T-helper 1 cell treated with Interleukin-12 subunit alpha and Interleukin-12 subunit beta and Interleukin-4 antibody, amounts not matched to agents 30 μg/mL and 1 μg/mL, for 36 hours (primary cell): Measurements from ENCODE around the gene OLFM1.

Experiments
- H3K27ac Mint-ChIP-seq: one replicate; pipeline ENCODE4 v1.8.0; 2021; ENCODE audit warnings: mild to moderate bottlenecking, mixed read lengths
- H3K27me3 Mint-ChIP-seq: one replicate; pipeline ENCODE4 v1.8.0; 2021; ENCODE audit warnings: low read depth, mixed read lengths
- H3K36me3 Mint-ChIP-seq: one replicate; pipeline ENCODE4 v1.8.0; 2021; ENCODE audit warnings: low read depth, mixed read lengths
- H3K4me1 Mint-ChIP-seq: one replicate; pipeline ENCODE4 v1.8.0; 2021; ENCODE audit warnings: low read depth, mixed read lengths
- H3K4me3 Mint-ChIP-seq: one replicate; pipeline ENCODE4 v1.8.0; 2021; ENCODE audit warnings: mild to moderate bottlenecking, moderate library complexity, mixed read lengths
- H3K9me3 Mint-ChIP-seq: one replicate; pipeline ENCODE4 v1.8.0; 2021; ENCODE audit warnings: mixed read lengths

The OLFM1 gene

DNA sequence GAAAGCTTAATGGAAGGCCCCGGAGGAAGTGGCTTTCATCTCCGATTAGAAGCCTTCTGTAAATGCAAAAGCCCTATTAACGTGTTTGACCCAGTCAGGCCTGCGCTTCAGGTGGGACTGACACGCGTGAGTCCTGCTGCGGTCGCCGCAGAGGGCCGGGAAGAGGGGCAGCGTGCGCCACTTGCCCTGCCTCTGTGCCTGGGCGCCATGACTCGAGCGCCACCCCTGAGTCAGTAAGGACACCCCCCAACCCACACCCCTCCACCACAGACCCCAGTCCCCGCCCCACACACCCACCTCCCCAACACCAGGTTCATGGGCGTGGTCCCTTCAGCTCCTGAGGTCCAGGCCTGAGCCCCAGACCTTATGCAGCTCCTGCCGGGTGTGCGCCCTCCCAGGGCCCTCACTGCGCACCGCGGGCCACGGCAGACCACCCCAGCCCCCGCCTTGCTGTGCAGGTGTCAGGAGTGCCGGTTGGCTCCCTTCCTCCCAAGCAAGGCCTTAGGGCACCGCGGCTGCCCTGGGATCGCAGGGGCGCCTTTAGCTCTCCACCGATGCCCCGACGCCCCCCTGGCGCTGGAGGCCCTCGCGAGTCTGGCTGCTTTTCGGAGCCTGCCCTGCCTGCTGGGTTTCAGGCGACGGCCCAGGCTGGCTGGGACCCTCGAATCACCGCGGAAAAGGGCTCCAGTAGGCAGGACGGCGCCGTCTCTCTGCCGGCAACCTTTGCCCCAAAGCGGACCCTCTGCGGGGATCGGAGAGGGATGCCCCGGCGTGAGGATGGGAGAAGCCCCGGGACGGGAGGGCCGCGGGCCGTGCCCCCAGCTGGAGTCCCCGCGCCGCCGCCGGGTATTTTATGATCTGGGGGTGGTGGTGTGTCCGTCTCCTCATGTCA, 625 bp upstream of the OLFM1 start:
- H3K27ac Mint-ChIP-seq = no peak overlapping the region
- H3K4me3 Mint-ChIP-seq = no peak overlapping the region
- peaks cover 3% of the 10 kb centered on the region for H3K4me1 Mint-ChIP-seq
- H3K36me3 Mint-ChIP-seq = no peaks in the 10 kb centered on the region
- no peaks in the 10 kb centered on the region for H3K9me3 Mint-ChIP-seq
- H3K27me3 Mint-ChIP-seq = peaks cover 39% of the 10 kb centered on the region

DNA sequence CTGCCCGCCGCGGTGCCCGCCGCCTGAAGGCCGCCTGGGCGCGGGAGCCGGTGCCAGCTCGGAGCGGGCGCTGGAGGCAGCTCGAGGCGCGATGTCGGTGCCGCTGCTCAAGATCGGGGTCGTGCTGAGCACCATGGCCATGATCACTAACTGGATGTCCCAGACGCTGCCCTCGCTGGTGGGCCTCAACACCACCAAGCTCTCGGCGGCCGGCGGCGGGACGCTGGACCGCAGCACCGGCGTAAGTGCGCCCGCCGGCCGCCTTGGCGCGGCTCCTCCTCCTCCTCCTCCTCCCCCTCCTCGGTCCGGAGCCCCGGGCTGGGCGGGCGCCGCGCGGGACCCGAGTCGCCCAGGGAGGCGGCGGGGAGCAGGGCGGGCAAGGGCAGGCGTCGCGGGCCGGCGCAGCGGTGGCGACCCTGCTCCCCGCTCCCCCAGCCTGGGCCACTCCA, 455 bp downstream of the OLFM1 start:
- H3K9me3 Mint-ChIP-seq = no peaks in the 10 kb centered on the region
- H3K27ac Mint-ChIP-seq = no peak overlapping the region
- peaks cover 3% of the 10 kb centered on the region for H3K4me1 Mint-ChIP-seq
- peaks cover 39% of the 10 kb centered on the region for H3K27me3 Mint-ChIP-seq
- no peak overlapping the region for H3K4me3 Mint-ChIP-seq
- H3K36me3 Mint-ChIP-seq = no peaks in the 10 kb centered on the region

DNA sequence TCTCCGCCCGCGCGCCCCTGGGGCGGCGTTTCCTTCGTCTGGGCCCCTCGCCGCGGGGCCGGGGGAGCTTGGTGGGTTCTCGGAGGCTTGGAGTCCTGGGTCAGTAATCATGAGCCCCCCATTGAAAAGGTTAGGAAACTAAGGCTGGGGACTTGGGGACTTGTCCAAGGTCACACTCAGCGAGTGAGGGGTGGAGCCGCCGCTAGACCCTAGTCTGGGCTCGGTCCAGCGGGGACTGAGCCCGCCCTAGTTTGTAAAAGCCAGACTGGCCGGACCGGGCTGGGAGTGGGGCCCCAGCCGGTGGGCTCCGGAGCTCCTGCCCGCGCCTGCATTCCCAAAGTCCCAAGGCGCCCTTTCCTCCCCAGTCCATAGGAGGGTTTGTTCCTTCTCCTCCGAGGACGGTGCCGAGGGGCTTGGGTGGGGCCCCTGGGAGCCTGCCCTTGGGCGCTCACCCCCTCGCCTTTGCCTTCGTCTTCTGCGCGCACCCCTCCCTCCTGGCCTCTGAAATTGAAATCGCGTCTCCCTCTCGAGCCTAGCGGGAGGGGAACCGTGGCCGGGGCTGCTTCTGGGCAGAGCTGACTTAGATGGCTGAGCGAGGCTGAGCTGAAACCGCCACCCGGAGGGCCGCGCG, 995 bp downstream of the OLFM1 start:
- no peak overlapping the region for H3K27ac Mint-ChIP-seq
- H3K9me3 Mint-ChIP-seq = no peaks in the 10 kb centered on the region
- peak overlapping the region; percentile 15 for H3K4me3 Mint-ChIP-seq
- H3K36me3 Mint-ChIP-seq = no peaks in the 10 kb centered on the region
- H3K4me1 Mint-ChIP-seq = peaks cover 3% of the 10 kb centered on the region
- peaks cover 39% of the 10 kb centered on the region for H3K27me3 Mint-ChIP-seq

DNA sequence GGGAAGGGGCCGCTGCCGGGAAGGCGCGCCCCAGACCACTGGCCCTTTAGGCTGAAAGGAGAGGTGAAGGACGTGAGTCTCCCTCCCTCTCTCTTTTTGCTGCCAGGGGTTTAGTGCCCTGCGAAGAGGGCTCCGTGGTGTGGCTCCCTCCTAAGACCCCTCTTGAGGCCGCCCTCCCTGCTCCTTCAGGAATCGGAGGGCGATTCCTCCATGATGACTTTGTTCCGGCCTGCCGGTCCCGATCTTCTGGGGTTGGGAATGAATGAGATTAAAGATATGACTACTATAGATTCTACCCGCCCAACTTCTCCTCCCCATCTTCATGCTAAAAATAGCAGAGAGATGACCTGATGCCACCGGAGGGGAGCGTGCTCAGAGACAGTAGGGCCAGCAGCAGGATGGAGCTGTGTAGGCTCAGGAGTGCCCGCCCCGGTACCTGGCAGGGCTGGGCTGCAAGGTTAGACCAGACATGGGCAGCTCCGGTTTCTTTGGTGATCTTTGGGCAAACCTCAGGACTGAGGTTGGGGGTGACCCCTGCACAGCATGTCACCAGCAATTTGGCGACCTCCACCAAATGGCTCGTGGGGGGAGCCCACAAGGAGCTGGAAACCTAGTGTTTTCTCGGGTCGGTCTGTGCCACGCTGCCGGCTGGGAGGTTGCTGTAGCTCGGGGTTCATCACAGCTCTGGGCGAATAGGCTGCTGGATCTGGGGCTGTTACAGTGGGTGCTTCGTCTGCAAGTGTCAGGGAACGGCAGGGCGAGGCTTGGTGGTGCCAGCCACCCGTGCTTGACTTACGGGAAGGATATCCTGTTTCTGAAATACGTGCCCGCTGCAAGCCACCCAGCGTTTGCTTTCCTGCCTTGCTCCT, 1.7 kb downstream of the OLFM1 start:
- peaks cover 39% of the 10 kb centered on the region for H3K27me3 Mint-ChIP-seq
- H3K27ac Mint-ChIP-seq = no peak overlapping the region
- peak overlapping the region; percentile 8 for H3K4me3 Mint-ChIP-seq
- H3K4me1 Mint-ChIP-seq = peaks cover 4% of the 10 kb centered on the region
- no peaks in the 10 kb centered on the region for H3K9me3 Mint-ChIP-seq
- H3K36me3 Mint-ChIP-seq = no peaks in the 10 kb centered on the region

DNA sequence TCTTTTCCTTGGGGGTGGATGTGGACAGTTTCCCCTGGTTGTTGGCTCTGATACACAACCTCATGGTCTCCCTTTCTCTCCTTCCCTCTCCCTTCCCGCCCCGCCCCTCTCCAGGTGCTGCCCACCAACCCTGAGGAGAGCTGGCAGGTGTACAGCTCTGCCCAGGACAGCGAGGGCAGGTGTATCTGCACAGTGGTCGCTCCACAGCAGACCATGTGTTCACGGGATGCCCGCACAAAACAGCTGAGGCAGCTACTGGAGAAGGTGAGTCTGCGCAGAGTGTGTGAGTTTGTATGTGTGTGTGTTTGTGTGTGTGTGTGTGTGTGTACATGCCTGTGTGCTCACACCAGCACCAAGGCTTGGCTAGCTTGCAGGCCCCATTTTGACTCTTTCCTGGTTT, 2.6 kb downstream of the OLFM1 start:
- Mint-ChIP-seq H3K27me3 (peaks cover 39% of the 10 kb centered on the region), H3K4me3 (no peak overlapping the region), H3K36me3 (no peaks in the 10 kb centered on the region), H3K27ac (no peak overlapping the region), H3K9me3 (no peaks in the 10 kb centered on the region), H3K4me1 (peaks cover 4% of the 10 kb centered on the region)

DNA sequence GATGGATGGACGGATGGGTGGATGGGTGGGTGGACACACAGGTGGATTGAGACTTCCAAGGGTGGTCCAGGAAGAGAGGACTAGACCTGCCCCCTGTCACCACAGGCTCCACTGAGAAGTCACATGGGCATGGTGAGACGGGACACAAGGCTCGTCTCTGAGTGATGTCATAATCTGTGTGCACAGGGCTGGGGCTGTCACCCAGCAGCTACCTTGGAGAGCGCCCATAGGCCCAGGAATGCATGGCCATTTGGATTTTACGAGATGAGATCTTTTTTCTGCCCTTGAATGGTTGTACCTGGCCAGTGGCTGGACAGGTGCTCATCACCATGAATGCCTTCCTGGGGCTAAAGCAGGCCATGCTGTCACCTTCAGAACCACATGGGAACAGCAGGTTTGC, 3.1 kb downstream of the OLFM1 start:
- Mint-ChIP-seq H3K27me3 (peaks cover 35% of the 10 kb centered on the region), H3K27ac (no peak overlapping the region), H3K4me3 (no peak overlapping the region), H3K4me1 (peaks cover 4% of the 10 kb centered on the region), H3K36me3 (no peaks in the 10 kb centered on the region), H3K9me3 (no peaks in the 10 kb centered on the region)

DNA sequence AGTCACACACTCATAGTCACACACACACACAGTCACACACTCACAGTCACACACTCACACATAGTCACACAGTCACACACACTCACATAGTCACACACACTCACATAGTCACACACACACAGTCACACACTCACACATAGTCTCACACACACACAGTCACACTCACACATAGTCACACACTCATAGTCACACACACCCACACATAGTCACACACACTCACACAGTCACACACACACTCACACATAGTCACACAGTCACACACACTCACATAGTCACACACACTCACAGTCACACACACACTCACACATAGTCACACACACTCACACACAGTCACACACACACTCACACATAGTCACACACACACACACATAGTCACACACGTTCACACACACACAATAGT, 4.1 kb downstream of the OLFM1 start:
- no peak overlapping the region for H3K27ac Mint-ChIP-seq
- H3K9me3 Mint-ChIP-seq = no peaks in the 10 kb centered on the region
- H3K36me3 Mint-ChIP-seq = no peaks in the 10 kb centered on the region
- peaks cover 25% of the 10 kb centered on the region for H3K27me3 Mint-ChIP-seq
- no peak overlapping the region for H3K4me3 Mint-ChIP-seq
- peaks cover 1% of the 10 kb centered on the region for H3K4me1 Mint-ChIP-seq

DNA sequence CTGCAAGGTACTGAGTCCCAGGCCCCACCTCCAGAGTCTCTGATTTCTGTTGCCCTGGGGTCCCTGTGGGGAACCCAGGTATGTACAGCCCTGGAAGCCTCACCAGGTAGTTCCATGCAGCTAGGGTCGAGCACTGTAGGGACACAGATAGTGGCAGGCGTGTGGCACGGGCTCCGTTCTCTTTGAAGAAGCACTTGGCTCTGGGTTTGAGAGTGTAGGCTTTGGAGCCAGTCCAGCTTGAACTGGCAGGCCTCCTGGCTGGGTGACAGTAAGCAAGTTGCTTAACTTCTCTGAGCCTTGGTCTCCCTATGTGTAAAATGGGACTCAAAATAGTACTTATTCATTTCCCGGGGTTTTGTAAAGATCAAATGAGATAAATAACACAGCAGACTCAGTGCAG, 5.6 kb downstream of the OLFM1 start:
- peaks cover 24% of the 10 kb centered on the region for H3K27me3 Mint-ChIP-seq
- H3K4me3 Mint-ChIP-seq = no peak overlapping the region
- peaks cover 1% of the 10 kb centered on the region for H3K4me1 Mint-ChIP-seq
- no peak overlapping the region for H3K27ac Mint-ChIP-seq
- no peaks in the 10 kb centered on the region for H3K36me3 Mint-ChIP-seq
- no peaks in the 10 kb centered on the region for H3K9me3 Mint-ChIP-seq

DNA sequence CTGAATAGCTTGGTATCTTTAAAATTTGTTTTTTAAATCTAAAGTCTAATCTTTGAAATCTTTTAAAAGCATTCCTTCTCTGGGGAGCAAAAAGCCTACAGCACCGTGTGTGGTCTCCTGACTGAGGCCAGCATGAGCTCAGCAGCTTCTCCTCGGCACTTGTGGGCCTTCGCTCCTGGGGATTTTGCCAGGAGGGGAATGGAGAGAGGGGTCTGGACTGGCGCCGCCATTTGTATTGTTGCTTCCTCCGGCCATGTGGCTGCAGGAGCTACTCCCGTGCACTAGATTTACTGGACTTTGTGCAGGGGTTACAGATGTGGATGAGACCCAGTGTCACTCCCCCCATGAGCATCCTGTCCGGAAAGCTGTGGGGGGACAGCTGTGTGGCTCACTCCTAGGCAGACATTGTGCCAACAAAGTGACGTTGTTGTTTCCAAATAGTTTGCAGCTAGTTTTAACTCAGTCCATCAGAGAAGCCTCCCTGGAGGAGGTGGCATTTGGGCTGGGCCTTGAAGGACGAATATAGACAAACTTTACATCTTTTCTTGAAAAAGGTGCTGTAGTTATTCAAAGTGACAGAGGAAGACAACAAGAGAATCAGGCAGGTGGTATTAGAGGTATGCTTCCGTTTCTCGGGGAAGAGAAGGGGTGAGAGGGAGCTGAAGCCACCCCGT, 6.6 kb downstream of the OLFM1 start:
- Mint-ChIP-seq H3K27ac (no peak overlapping the region), H3K9me3 (no peaks in the 10 kb centered on the region), H3K36me3 (no peaks in the 10 kb centered on the region), H3K4me3 (no peak overlapping the region), H3K4me1 (peaks cover 1% of the 10 kb centered on the region), H3K27me3 (peaks cover 20% of the 10 kb centered on the region)

DNA sequence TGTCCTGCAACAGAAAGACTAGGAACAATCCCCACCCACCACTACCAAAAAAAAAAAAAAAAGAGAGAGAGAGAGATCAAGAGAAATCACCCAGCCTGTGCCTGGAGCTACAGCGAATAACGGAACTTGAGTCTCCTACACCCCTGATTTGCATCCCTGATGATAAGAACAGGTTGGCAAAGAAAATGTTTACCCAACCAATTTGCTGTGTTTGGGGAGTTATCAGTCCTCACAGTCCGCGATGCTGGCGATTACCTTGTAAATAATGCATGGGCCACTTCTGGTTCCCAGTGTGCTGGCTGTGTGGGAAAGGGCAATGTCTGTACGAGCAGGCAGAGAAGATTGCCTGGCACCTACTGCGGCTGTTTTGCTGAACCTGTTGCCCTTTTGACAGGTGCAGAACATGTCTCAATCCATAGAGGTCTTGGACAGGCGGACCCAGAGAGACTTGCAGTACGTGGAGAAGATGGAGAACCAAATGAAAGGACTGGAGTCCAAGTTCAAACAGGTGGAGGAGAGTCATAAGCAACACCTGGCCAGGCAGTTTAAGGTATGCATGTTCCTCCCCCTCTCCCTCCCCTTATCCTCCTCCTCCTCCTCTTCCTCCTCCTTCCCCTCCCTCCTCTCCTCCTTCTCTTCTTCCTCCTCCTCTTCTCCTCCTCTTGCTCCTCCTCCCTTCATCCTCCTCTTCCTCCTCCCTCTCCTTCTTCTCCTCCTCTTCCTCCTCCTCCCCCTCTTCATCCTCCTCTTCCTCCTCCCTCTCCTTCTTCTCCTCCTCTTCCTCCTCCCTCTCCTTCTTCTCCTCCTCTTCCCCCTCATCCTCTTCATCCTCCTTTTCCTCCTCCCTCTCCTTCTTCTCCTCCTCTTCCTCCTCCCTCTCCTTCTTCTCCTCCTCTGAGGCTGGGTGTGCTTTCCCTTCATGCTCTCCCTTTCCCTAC, 8.3 kb downstream of the OLFM1 start:
- Mint-ChIP-seq H3K27ac (peak overlapping the region; percentile 46), H3K4me1 (peaks cover 1% of the 10 kb centered on the region), H3K4me3 (no peak overlapping the region), H3K27me3 (peaks cover 5% of the 10 kb centered on the region), H3K36me3 (no peaks in the 10 kb centered on the region), H3K9me3 (no peaks in the 10 kb centered on the region)

DNA sequence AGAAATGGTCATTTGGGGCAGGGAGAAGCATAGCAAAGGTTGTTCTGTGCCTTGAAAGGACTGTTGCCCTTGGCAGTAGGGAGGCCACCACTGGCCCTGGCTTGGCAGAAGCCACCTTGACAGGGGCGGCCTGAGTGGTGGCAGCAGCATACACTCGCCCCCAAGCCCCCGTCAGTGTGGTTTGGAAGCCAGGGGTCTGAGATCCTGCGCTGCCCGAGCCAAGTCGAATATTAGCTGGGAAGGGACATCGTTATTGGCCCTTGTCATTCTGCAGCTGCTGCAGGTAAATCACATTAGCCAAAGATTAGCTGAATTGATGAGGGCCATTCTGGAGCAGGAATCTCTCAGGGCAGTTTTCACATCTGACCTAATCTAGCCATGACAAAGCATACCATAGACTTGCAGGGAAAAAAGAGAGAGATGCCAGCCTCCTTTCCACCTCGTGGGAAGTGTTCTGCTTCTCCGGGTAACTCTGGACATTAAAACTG, 9.0 kb downstream of the OLFM1 start:
- Mint-ChIP-seq H3K36me3 (no peaks in the 10 kb centered on the region), H3K27me3 (peaks cover 3% of the 10 kb centered on the region), H3K4me1 (peaks cover 1% of the 10 kb centered on the region), H3K9me3 (no peaks in the 10 kb centered on the region), H3K27ac (peak overlapping the region; percentile 46), H3K4me3 (no peak overlapping the region)

DNA sequence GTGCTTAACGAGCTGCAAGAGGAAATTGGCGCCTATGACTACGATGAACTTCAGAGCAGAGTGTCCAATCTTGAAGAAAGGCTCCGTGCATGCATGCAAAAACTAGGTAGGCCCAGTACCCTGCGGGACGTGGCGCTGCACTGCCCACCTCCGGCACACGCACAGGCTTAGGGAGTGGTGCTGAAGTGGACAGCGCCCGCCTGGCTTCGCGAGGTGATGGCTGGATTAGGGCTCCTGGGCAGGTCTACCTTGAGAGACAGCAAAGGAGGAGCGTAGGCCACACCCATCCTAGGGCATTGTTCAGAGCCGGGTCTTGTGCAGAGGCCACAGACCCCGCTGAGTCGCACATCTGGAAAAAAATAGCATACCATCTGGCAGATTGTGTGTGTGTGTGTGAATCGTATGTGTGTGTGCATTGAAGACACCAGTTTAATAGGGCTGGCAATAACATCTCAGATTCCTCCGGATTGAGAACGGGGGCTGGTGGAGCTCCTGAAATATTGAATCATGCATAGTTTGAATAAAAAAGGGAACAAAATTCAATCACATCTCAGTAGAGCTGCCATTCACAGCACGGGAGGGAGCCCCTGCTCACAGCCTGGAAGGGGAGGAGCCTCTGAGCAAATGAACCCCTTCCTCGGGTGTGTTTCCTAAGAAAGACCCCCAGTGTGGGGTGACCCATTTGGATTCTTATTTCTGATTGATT, 11.1 kb downstream of the OLFM1 start:
- H3K9me3 Mint-ChIP-seq = no peaks in the 10 kb centered on the region
- no peaks in the 10 kb centered on the region for H3K27me3 Mint-ChIP-seq
- peaks cover 1% of the 10 kb centered on the region for H3K4me1 Mint-ChIP-seq
- H3K27ac Mint-ChIP-seq = no peak overlapping the region
- H3K4me3 Mint-ChIP-seq = no peak overlapping the region
- no peaks in the 10 kb centered on the region for H3K36me3 Mint-ChIP-seq

DNA sequence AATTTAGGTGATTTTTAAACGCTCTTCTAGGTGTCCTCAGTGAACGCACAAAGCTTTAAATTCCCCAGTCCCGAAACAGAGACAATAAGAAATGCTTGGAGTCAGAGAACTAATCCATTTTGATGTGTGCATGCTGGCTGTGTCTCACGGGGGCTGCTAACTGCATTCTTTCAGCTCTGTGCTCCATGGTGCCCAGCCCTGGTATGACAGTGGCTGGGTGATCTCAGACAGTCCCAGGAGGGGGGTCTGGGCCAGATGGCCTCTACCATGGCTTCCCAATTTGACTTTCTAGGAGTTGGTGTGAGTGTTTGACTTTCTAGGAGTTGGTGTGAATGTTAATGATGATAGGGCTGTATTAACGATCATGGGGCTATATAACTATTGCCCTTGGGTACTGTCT, 12.1 kb downstream of the OLFM1 start:
- Mint-ChIP-seq H3K4me1 (no peaks in the 10 kb centered on the region), H3K27me3 (no peaks in the 10 kb centered on the region), H3K36me3 (no peaks in the 10 kb centered on the region), H3K4me3 (no peak overlapping the region), H3K27ac (no peak overlapping the region), H3K9me3 (no peaks in the 10 kb centered on the region)
